Measurements from ENCODE around the gene CCR8.
"Not testable (repeated sequence)": the region's sequence is repeated elsewhere in the genome, so short reads cannot be mapped to it uniquely, and the experiment has no call there.

The CCR8 gene

DNA sequence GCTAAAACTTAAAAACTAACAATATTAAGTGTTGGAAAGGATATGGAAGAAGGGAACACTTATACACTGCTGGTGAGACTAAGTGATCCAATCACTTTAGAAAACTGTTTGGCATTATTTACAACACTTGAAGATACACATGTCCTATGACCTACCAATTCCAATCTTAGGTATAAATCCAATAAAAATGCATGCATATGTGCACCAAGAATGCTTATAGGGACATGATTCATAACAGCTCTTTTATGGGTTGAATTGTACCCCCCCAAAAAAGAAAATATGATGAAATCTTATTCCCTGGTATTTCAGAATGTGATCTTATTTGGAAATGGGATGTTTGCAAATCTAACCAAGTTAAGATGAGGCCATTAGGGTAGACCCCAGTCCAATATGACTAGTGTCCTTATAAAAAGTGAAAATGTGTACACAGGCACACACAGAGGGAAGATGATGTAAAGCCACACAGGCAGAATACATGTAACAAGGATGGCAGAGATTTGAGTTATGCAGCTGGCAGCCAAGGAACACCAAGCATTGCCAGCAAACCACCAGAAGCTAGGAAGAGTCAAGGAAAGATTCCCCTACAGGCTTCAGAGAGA is 15.3 kb downstream of the CCR8 start:
- no peak for DNase-seq
- Histone ChIP-seq H3K4me3 (ENCODE audit: insufficient read depth, low read depth, low read length, poor library complexity, severe bottlenecking) (no peak overlapping the region), H3K4me1 (ENCODE audit: control insufficient read depth, insufficient read depth, low read length, poor library complexity, severe bottlenecking) (no peaks in the 10 kb centered on the region), H3K27me3 (replicated peaks; ENCODE audit: control insufficient read depth, insufficient read depth, low read length, poor library complexity, severe bottlenecking) (no peaks in the 10 kb centered on the region), H3K36me3 (ENCODE audit: control insufficient read depth, insufficient read depth, low read length) (no peaks in the 10 kb centered on the region), H3K9me3 (ENCODE audit: control insufficient read depth, low read length) (no peaks in the 10 kb centered on the region), H3K27ac (ENCODE audit: insufficient read depth, low read length, poor library complexity, severe bottlenecking) (no peak overlapping the region)

DNA sequence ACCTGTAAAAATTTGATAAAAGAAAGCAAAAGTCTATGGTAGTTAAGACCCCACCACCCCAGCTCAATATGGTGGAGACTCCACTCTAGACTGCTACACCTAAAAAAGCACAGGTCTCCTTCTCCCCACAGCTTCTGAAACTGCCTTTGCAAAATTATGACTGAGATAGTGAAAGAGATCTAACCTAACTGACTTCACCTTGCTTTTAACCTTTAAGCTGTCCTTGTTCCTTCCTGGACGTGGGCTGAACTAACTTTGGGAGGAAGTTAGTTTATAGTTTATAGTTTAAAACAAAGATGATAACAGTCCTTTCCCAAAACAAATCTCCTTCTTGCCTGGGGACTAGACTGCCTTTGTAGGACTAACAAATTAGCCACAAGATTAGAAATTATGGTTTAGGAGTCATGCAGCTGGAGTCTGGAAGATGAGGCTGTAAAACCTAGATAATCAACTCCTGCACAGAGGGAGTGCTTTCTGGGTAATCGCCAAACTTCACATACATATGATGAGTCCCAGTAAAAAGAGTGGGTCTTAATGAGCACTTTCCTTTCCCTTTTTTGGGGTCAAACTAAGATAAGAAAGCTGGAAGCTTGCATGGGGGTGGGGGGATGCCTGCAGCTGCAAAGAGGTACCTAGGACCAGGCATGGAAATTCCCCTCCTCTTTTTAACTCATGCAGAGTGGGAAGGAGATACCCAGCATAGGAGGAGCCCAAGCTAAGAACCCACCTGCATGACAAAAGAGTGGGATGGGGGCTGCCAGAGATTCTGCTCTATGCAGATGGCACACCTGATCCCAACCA is 17.5 kb downstream of the CCR8 start:
- no peak for DNase-seq

GRCh38 chr3:39347586-39347876 is 18.0 kb downstream of the CCR8 start:
- Histone ChIP-seq H3K9me3 (ENCODE audit: control insufficient read depth, low read length) (no peaks in the 10 kb centered on the region), H3K4me3 (ENCODE audit: insufficient read depth, low read depth, low read length, poor library complexity, severe bottlenecking) (no peak overlapping the region), H3K27me3 (replicated peaks; ENCODE audit: control insufficient read depth, insufficient read depth, low read length, poor library complexity, severe bottlenecking) (no peaks in the 10 kb centered on the region), H3K4me1 (ENCODE audit: control insufficient read depth, insufficient read depth, low read length, poor library complexity, severe bottlenecking) (no peaks in the 10 kb centered on the region), H3K36me3 (ENCODE audit: control insufficient read depth, insufficient read depth, low read length) (no peaks in the 10 kb centered on the region), H3K27ac (ENCODE audit: insufficient read depth, low read length, poor library complexity, severe bottlenecking) (no peak overlapping the region)
- DNase-seq, result no peak

More for the DNA sequence above, 17.5 kb downstream of the CCR8 start:
- Histone ChIP-seq H3K36me3 (ENCODE audit: control insufficient read depth, insufficient read depth, low read length) (no peaks in the 10 kb centered on the region), H3K4me3 (ENCODE audit: insufficient read depth, low read depth, low read length, poor library complexity, severe bottlenecking) (no peak overlapping the region), H3K4me1 (ENCODE audit: control insufficient read depth, insufficient read depth, low read length, poor library complexity, severe bottlenecking) (no peaks in the 10 kb centered on the region), H3K27me3 (replicated peaks; ENCODE audit: control insufficient read depth, insufficient read depth, low read length, poor library complexity, severe bottlenecking) (no peaks in the 10 kb centered on the region), H3K27ac (ENCODE audit: insufficient read depth, low read length, poor library complexity, severe bottlenecking) (no peak overlapping the region), H3K9me3 (ENCODE audit: control insufficient read depth, low read length) (no peaks in the 10 kb centered on the region)

DNA sequence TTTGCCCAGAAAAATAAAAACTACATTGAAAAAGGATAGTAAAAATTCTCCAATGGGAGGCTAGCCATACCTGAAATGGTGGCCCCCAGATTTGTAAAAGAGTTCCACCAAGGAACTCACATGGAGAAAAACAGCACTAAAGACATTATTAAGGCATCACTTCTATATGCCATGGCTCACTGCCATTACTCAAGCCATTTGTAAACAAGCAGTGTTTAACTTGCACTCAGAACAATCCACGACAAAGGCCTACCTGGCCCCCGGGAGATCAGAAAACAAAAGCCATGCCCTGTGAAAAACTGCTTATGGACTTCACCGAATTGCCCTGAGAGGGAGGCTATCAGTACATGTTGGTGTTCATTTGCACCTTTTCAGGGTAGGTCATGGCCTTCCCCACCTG is 19.6 kb downstream of the CCR8 start:
- no peak for DNase-seq
- Histone ChIP-seq H3K27me3 (replicated peaks; ENCODE audit: control insufficient read depth, insufficient read depth, low read length, poor library complexity, severe bottlenecking) (no peaks in the 10 kb centered on the region), H3K9me3 (ENCODE audit: control insufficient read depth, low read length) (no peaks in the 10 kb centered on the region), H3K4me3 (ENCODE audit: insufficient read depth, low read depth, low read length, poor library complexity, severe bottlenecking) (no peak overlapping the region), H3K27ac (ENCODE audit: insufficient read depth, low read length, poor library complexity, severe bottlenecking) (no peak overlapping the region), H3K4me1 (ENCODE audit: control insufficient read depth, insufficient read depth, low read length, poor library complexity, severe bottlenecking) (no peaks in the 10 kb centered on the region), H3K36me3 (ENCODE audit: control insufficient read depth, insufficient read depth, low read length) (no peaks in the 10 kb centered on the region)

DNA sequence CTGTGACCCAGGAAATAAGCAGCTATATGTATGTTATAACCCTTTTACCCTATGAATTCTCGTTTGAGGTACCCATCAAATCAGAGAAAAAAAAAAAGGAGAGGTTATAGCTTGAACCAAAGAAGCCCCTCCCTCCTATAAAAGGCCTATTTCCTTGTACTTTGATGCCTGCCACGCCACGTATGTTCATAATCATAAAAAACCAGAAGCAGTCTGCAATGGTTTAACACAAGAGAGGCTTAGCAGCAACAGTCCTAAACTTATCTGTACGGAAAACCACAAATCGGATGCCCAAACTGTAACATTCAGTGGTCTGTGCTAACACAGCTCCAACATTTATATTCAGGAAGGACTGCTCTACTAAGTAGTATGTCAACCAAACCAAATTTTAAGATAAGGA is 21.2 kb downstream of the CCR8 start:
- H3K27ac ChIP-seq (ENCODE audit: insufficient read depth, low read length, poor library complexity, severe bottlenecking), result no peak overlapping the region
- no peaks in the 10 kb centered on the region for H3K4me1 ChIP-seq (ENCODE audit: control insufficient read depth, insufficient read depth, low read length, poor library complexity, severe bottlenecking)
- no peaks in the 10 kb centered on the region for H3K27me3 ChIP-seq (replicated peaks; ENCODE audit: control insufficient read depth, insufficient read depth, low read length, poor library complexity, severe bottlenecking)
- H3K36me3 ChIP-seq (ENCODE audit: control insufficient read depth, insufficient read depth, low read length), result no peaks in the 10 kb centered on the region
- H3K9me3 ChIP-seq (ENCODE audit: control insufficient read depth, low read length), result no peaks in the 10 kb centered on the region
- no peak for DNase-seq
- H3K4me3 ChIP-seq (ENCODE audit: insufficient read depth, low read depth, low read length, poor library complexity, severe bottlenecking), result no peak overlapping the region

- H3K9me3 ChIP-seq (ENCODE audit: control insufficient read depth, low read length), result not testable (repeated sequence)
Measured at GRCh38 chr3:39351134-39351533, 21.6 kb downstream of the CCR8 start.

GRCh38 chr3:39353168-39353927 is 23.8 kb downstream of the CCR8 start:
- H3K27me3 ChIP-seq (replicated peaks; ENCODE audit: control insufficient read depth, insufficient read depth, low read length, poor library complexity, severe bottlenecking); H3K4me3 ChIP-seq (ENCODE audit: insufficient read depth, low read depth, low read length, poor library complexity, severe bottlenecking); DNase-seq; H3K27ac ChIP-seq (ENCODE audit: insufficient read depth, low read length, poor library complexity, severe bottlenecking); H3K36me3 ChIP-seq (ENCODE audit: control insufficient read depth, insufficient read depth, low read length); H3K4me1 ChIP-seq (ENCODE audit: control insufficient read depth, insufficient read depth, low read length, poor library complexity, severe bottlenecking); H3K9me3 ChIP-seq (ENCODE audit: control insufficient read depth, low read length): not testable (repeated sequence)

More at GRCh38 chr3:39351134-39351533, 21.6 kb downstream of the CCR8 start:
- not testable (repeated sequence) for H3K4me1 ChIP-seq (ENCODE audit: control insufficient read depth, insufficient read depth, low read length, poor library complexity, severe bottlenecking); H3K27ac ChIP-seq (ENCODE audit: insufficient read depth, low read length, poor library complexity, severe bottlenecking); H3K27me3 ChIP-seq (replicated peaks; ENCODE audit: control insufficient read depth, insufficient read depth, low read length, poor library complexity, severe bottlenecking); H3K4me3 ChIP-seq (ENCODE audit: insufficient read depth, low read depth, low read length, poor library complexity, severe bottlenecking); DNase-seq; H3K36me3 ChIP-seq (ENCODE audit: control insufficient read depth, insufficient read depth, low read length)

GRCh38 chr3:39358333-39358732 is 28.8 kb downstream of the CCR8 start:
- Histone ChIP-seq H3K9me3 (ENCODE audit: control insufficient read depth, low read length) (no peaks in the 10 kb centered on the region), H3K36me3 (ENCODE audit: control insufficient read depth, insufficient read depth, low read length) (no peaks in the 10 kb centered on the region), H3K4me1 (ENCODE audit: control insufficient read depth, insufficient read depth, low read length, poor library complexity, severe bottlenecking) (peaks cover 30% of the 10 kb centered on the region), H3K27ac (ENCODE audit: insufficient read depth, low read length, poor library complexity, severe bottlenecking) (no peak overlapping the region), H3K4me3 (ENCODE audit: insufficient read depth, low read depth, low read length, poor library complexity, severe bottlenecking) (no peak overlapping the region), H3K27me3 (replicated peaks; ENCODE audit: control insufficient read depth, insufficient read depth, low read length, poor library complexity, severe bottlenecking) (no peaks in the 10 kb centered on the region)
- no peak for DNase-seq

DNA sequence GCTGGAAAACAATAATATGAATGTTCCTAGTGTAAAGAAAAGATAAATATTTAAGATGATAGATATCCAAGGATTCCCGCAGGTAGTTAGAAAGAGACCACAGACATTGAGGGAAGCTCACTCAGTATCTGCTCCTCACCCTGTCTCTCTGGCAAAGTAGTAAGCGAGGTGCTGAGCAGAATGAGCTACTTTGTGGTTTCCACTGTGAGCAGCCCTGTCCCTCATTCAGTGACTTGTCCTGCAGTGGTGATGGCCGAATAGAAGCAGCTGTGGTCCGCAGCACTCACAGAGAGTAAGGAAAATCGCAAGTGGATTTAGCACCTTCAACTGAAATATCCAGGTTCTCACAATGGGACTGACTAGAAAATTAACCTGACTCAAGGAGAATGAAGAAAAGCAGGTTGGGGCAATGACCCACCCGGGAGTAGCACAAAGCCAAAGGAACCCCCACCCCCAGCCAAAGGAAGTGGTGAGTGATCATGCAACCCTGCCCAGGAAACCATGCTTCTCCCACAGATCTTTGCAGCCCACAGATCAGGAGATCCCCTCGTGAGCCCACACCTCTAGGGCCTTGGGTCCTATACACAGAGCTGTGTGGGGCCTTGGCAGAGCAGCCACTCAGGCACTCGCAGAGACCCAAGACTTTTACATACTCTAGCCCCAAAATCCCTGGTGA is 31.9 kb downstream of the CCR8 start:
- H3K4me3 ChIP-seq (ENCODE audit: insufficient read depth, low read depth, low read length, poor library complexity, severe bottlenecking), result no peak overlapping the region
- H3K36me3 ChIP-seq (ENCODE audit: control insufficient read depth, insufficient read depth, low read length), result no peaks in the 10 kb centered on the region
- H3K27ac ChIP-seq (ENCODE audit: insufficient read depth, low read length, poor library complexity, severe bottlenecking), result no peak overlapping the region
- H3K4me1 ChIP-seq (ENCODE audit: control insufficient read depth, insufficient read depth, low read length, poor library complexity, severe bottlenecking), result peaks cover 30% of the 10 kb centered on the region
- peak; percentile 26 to 42 (median 41) for DNase-seq
- no peaks in the 10 kb centered on the region for H3K27me3 ChIP-seq (replicated peaks; ENCODE audit: control insufficient read depth, insufficient read depth, low read length, poor library complexity, severe bottlenecking)
- H3K9me3 ChIP-seq (ENCODE audit: control insufficient read depth, low read length), result no peaks in the 10 kb centered on the region

GRCh38 chr3:39362192-39362591 is 32.7 kb downstream of the CCR8 start:
- DNase-seq, result no peak
- no peak overlapping the region for H3K27ac ChIP-seq (ENCODE audit: insufficient read depth, low read length, poor library complexity, severe bottlenecking)
- no peaks in the 10 kb centered on the region for H3K27me3 ChIP-seq (replicated peaks; ENCODE audit: control insufficient read depth, insufficient read depth, low read length, poor library complexity, severe bottlenecking)
- no peak overlapping the region for H3K4me3 ChIP-seq (ENCODE audit: insufficient read depth, low read depth, low read length, poor library complexity, severe bottlenecking)
- H3K9me3 ChIP-seq (ENCODE audit: control insufficient read depth, low read length), result no peaks in the 10 kb centered on the region
- H3K4me1 ChIP-seq (ENCODE audit: control insufficient read depth, insufficient read depth, low read length, poor library complexity, severe bottlenecking), result peaks cover 30% of the 10 kb centered on the region
- no peaks in the 10 kb centered on the region for H3K36me3 ChIP-seq (ENCODE audit: control insufficient read depth, insufficient read depth, low read length)

Measured in effector memory CD4-positive, alpha-beta T cell (primary cell).